ENCODE results near the gene SOD1.

SOD1 gene

DNA sequence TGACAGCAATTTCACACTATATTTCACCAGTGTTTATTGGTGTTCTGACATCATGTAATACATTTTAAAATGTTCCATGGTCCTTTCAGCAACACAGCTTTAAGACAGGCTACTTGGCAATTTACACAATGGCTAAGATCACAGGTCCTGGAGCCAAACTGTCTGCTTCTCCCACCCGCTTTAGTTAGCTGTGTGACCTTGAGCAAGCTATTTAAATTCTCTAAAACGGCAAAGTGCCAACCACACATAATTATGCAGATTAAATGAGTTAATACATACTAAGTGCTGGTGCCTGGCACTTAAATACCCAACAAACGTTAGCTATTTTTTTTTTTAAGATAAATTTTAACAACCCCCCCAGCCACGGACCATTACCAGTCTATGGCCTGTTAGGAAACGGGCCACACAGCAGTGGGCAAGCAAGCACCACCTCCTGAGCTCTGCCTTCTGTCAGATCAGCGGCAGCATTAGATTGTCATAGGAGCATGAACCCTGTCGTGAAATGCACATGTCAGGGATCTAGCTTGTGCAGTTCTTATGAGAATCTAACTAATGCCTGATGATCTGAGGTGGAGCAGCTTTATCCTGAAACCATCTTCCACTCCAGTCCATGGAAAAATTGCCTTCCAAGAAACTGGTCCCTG lies 26.9 kb downstream of the SOD1 start:
- no peak for DNase-seq

- DNase-seq: no peak
Observed at GRCh38 chr21:31687108-31687507, 27.6 kb downstream of the SOD1 start.

DNA sequence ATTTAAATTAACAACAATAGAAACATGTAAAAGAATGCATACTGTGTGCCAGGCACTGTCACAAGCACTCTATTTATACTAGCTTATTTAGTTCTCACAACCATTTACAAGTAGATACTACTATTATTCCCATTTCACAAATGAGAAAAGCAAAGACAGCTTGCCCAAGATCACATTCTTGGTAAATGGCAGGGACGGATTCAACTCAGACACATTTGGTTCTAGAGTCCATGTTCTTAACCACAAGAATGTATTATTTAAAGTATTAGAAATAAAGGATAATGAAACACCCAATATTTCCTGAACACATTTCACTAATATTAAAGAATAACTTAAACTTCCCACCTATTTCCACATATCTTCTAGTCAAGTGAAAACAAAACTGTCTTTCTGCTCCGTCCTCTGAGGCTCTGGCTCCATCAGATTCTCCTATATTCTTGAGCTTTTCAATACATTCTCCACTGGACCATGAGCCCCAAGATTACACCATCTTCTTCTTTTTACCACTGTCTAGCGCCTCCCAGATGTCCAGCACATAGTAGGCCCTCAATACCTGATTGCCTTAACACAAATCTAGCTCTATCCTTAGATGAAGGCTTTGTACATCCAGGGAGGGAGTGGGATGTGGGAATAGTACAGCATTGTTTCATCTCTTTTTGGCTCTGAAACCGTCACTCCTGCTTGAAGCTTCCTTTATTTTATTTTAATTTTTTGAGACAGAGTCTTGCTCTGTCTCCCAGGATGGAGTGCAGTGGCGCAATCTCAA lies 29.3 kb downstream of the SOD1 start:
- no peak for DNase-seq

DNA sequence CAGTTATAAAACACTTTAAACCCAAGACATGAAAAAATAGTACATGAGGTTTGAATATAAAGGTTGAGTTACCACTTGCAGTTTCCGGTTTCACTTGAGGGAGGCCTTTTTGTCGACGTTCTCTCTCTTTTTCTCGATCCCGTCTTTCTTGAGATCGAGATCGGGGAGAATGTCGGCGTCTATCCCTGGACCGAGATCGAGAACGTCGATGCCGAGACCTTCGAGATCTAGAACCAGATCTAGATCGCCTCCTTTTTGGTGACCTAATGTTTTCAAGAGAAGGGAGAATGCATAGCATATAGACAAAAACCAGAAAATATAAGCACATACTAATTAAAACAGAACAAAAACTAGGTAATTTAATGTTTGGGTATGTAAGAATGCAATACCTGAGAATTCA lies 33.7 kb downstream of the SOD1 start:
- no peak for DNase-seq

- DNase-seq: no peak
Observed at GRCh38 chr21:31696424-31696823, 36.9 kb downstream of the SOD1 start.

- DNase-seq: no peak
Observed at GRCh38 chr21:31698461-31698860, 39.0 kb downstream of the SOD1 start.

DNA sequence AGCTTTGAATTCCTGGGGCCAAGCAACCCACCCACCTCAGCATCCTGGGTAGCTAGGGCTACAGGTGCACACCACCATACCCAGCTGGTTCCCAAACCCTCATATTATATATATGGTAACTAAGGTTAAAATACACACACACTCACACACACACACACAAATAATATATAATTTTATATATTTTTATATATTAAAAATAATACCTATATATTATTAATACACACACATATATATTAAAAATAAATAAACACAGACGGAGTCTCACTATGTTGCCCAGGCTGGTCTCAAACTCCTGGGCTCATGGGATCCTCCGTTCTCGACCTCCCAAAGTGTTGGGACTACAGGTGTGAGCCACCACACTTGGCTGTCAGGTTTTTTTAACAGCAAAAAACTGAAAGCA lies 40.5 kb downstream of the SOD1 start:
- DNase-seq: no peak

DNA sequence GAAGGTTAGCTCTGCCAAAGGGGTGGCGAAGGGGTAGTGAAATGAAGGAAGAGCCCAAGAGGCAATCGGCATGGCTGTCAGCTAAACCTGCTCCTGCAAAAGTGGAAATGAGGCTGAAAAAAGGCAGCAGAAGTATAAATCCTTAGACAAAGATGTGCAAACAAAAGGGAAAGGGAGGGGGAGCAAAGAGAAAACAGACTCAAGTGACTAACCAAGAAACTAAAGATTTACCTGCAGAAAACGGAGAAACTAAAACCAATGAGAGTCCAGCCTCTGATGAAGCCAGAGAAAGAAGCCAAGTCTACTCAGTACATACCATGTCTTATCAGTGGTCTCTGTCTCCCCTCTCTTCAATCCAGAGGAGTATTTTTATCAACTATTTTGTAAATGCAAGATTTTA lies 47.1 kb downstream of the SOD1 start:
- no peak for DNase-seq

DNA sequence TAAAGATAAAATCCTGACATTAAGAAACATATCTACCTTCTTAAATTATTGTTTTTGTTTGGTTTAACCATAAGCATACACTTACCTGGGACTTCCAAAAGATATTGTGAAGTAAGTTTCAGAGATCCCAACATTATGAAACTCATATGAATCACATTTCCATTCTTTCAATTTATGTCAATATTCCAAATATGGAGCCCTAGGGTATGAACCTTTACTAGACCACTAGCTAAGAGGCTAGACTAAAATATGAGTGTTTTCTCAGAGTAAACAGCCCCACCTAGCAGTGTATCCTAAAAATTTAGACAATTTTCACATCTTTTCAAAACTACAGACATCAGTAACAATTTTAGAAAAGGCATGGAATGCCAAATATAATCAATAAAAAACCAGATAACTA lies 48.0 kb downstream of the SOD1 start:
- DNase-seq: no peak

DNA sequence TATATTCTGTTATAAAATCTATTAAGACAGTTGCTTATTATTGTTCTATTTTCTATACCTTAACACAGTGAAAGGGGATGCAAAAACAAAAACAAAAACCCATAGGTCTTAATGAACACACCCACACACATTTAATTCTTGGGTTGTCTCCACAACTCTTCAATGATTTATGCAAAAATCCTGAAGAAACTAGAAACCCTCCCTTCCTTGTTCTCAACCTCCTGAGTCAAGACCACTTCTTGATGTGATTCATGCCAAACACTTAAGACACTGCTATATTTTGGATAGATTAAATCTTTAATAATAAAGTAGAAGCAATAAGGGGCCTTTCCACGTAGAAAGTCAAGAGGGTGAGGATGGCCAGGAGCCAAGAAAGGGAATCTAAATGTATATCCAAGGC lies 49.0 kb downstream of the SOD1 start:
- DNase-seq: no peak

DNA sequence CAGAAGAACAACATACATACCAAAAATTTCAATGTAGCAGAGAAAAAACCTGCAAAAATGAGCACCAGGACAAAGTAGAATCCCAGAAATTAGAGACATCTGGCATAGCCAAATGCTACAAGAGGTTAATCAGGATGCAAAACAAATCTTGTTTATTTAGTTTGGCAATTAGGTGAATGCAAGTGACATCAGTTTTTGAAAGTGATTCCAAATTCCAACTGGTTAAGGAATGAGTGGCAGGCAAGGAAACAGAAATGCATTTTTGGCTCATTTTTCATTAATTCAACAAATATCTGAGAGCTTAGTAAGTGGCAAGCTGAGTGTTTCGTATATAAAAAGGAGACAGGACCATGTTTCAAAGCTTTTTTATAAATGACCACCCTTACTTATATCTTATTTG lies 51.1 kb downstream of the SOD1 start:
- DNase-seq: no peak

GRCh38 chr21:31711326-31711725 lies 51.8 kb downstream of the SOD1 start:
- DNase-seq: no peak

DNA sequence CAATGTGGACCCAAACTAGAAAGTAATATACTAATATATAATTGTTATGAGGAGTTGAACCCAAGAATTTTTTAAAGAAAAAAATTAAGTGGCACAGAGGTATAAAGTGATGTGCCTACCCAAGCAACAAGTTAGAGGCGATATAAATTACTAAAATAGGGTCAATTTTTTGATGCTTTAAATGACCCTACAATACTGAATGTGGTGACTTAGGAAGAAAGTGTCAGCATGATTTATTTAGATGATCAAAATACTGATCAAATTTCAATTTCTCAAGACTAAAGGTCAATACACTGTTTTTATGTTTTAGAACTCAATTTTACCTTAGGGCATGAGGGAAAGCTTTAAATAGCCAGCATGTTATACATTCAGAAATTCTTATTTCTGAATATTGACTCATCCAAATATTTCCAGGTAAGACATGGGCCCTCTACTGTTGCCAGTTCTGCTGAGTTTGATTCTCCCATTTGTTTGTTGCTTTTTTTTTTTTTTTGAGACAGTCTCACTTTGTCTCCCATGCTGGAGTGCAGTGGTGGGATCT lies 52.3 kb downstream of the SOD1 start:
- no peak for DNase-seq

- DNase-seq: no peak
Observed at GRCh38 chr21:31713115-31713514, 53.6 kb downstream of the SOD1 start.

DNA sequence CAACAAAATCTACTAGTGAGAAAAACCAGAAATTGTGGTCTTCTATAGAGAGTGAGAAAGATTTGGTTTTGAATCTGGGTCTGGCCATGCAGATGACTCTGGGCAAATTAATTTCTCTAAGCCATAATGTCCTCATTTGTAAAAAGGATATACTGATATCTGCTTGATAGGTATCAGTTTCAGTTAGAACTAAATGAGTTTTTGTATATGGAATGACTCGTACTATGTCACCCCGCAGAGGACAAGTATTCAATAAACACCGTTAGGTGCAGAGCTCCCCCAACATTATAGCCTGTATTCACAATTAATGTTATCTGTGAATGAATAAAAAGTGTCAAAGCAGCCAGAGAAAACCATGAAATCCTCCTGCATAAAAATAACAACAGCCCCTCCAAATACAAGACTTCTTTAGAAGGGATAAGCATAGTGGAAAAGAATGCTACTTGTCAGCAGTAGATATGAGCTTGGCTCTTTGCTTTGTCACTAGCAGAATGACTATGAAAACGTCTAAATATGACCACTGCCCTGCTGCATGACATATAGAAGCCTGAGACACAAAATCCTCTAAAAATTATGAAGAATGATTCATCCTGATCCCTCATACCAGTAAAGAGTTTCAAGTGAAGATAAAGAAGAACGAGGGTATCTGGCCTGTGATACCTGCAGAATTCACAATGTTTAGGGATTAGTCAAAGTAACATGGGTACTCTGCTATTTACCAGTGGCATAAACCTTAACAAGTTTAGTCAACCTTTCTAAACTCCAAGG lies 54.7 kb downstream of the SOD1 start:
- no peak for DNase-seq

GRCh38 chr21:31714741-31715365 lies 55.4 kb downstream of the SOD1 start:
- no peak for DNase-seq

GRCh38 chr21:31716106-31716505 lies 56.6 kb downstream of the SOD1 start:
- DNase-seq: no peak

All from activated gamma-delta T cell (primary cell).